NK-92 (cell line): ENCODE data around the gene PTK6.
"Not testable (repeated sequence)": the region's sequence is repeated elsewhere in the genome, so short reads cannot be mapped to it uniquely, and the experiment has no call there.

Source experiments
- DNase-seq: peaks from one replicate; lab custom pipeline; 2025; ENCODE audit not compliant: unreplicated experiment; lab: John Stamatoyannopoulos, UW

Gene PTK6

GRCh38 chr20:63536997-63537524 lies at the start of gene PTK6:
PTK6 (minus strand) TSS chr20:63537376; CDS start chr20:63537314, 62 bp downstream.
- DNase-seq: no peak

GRCh38 chr20:63586797-63587196 lies 49.6 kb upstream of the PTK6 start:
- no peak for DNase-seq

GRCh38 chr20:63585616-63586565 lies 48.7 kb upstream of the PTK6 start:
- no peak for DNase-seq

GRCh38 chr20:63582382-63583063 lies 45.3 kb upstream of the PTK6 start:
- DNase-seq: no peak

GRCh38 chr20:63580796-63581461 lies 43.8 kb upstream of the PTK6 start:
- no peak for DNase-seq

- DNase-seq: no peak
Observed at GRCh38 chr20:63579017-63579694, 42.0 kb upstream of the PTK6 start.

GRCh38 chr20:63578224-63579016 lies 41.2 kb upstream of the PTK6 start:
- DNase-seq: no peak

- no peak for DNase-seq
Observed at GRCh38 chr20:63577317-63577894, 40.2 kb upstream of the PTK6 start.

- no peak for DNase-seq
Observed at GRCh38 chr20:63576311-63576710, 39.1 kb upstream of the PTK6 start.

- no peak for DNase-seq
Observed at GRCh38 chr20:63574829-63575743, 37.9 kb upstream of the PTK6 start.

- DNase-seq: no peak
Observed at GRCh38 chr20:63574156-63574828, 37.1 kb upstream of the PTK6 start, which contains the start of gene HELZ2. HELZ2 (minus strand) TSS chr20:63574239; CDS start chr20:63572385, 1,854 bp downstream.

GRCh38 chr20:63573647-63574131 lies 36.5 kb upstream of the PTK6 start:
- no peak for DNase-seq

- DNase-seq: no peak
Observed at GRCh38 chr20:63572788-63573646, 35.8 kb upstream of the PTK6 start.

GRCh38 chr20:63572071-63572787 lies 35.1 kb upstream of the PTK6 start:
- DNase-seq: no peak

- not testable (repeated sequence) for DNase-seq
Observed at GRCh38 chr20:63571087-63571478, 33.9 kb upstream of the PTK6 start.
